CD4-positive, alpha-beta T cell treated with Interleukin-10 for 1 hour (primary cell): ENCODE measurements around the gene SRI.
A peak's percentile ranks its signal among the peaks of the same experiment; 100 is the strongest.
"Not testable (repeated sequence)": the region's sequence is repeated elsewhere in the genome, so short reads cannot be mapped to it uniquely, and the experiment has no call there.

Experiments used
- DNase-seq: peaks from one replicate; pipeline ENCODE4 v3.0.0-alpha.2; 2020

The SRI gene

GRCh38 chr7:88219781-88220747, at the start of gene SRI:
Gene SRI, minus strand, starts transcription at chr7:88220038. Its CDS starts 12 bp downstream, at chr7:88220026.
- DNase-seq, result peak; percentile 92

DNA sequence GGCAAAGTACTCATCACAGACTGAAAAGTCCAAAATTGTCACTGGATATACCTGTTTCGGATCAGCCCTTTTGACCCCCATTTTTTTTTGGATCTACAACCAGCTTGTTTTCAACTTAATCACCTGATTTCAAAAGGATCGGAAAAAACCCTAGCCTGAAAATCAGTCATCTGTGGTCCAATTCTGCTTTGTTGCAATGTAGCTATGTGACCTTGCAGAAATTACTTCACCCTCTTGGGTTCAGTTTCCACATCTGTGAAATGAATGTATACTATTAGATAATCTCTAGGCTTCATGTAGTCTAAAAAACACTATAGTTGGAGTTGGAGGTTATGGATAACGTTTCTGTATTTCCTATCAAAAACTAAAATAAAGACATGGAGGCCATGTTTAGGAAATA, 49.7 kb upstream of the SRI start:
- DNase-seq, result no peak

DNA sequence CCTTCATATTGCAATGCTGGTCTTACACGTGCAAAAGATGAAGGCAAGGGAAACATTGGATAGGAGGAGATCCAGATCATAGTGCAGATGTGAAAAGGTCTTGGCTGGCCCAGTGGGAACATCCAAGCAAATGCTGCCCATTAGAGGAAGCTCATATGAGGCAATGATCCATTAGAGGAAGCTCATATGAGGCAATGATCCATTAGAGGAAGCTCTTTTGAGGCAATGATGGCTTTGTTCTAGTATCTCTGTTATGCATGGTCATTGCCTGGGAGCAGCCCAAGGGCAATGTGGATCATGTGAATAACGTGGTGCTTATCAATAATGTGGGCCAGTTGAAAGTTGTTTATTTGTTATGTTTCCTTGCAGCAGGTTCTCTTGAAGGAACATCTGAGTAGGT, 49.0 kb upstream of the SRI start:
- no peak for DNase-seq

GRCh38 chr7:88268051-88268450, 48.2 kb upstream of the SRI start:
- DNase-seq, result no peak

DNA sequence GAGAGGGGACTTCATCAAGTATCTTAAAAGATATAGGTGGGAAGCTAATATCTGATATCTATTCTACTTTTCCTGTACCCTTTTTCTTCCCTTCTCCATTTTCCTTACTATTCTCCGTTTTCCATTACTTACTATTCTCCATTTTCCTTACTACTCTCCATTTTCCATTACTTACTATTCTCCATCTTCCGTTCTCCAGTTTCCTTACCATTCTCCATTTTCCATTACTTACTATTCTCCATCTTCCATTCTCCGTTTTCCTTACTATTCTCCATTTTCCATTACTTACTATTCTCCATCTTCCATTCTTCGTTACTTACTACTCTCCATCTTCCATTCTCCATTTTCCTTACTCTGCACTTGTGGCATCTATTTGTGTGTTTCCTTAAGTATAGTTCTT, 47.6 kb upstream of the SRI start:
- no peak for DNase-seq

GRCh38 chr7:88264987-88265386, 45.1 kb upstream of the SRI start:
- DNase-seq, result not testable (repeated sequence)

DNA sequence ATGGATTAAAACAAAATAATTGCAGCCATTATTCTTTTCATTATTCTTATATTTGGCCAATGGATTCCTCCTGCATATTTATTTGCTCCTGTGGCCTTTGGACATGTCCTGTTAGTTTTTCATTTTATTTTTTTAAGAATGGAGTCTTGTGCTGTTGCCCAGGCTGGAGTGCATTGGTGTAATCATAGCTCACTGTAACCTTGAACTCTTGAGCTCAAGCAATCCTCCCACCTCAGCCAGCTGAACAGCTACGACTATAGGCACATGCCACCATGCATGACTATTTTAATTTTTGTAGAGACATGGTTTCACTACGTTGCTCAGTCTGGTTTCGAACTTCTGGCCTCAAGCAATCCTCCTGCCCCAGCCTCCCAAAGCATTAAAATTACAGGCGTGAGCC, 42.7 kb upstream of the SRI start:
- no peak for DNase-seq

- DNase-seq, result no peak
These were observed 40.9 kb upstream of the SRI start for GRCh38 chr7:88260719-88261118.

GRCh38 chr7:88259656-88260380, 40.0 kb upstream of the SRI start:
- no peak for DNase-seq

DNA sequence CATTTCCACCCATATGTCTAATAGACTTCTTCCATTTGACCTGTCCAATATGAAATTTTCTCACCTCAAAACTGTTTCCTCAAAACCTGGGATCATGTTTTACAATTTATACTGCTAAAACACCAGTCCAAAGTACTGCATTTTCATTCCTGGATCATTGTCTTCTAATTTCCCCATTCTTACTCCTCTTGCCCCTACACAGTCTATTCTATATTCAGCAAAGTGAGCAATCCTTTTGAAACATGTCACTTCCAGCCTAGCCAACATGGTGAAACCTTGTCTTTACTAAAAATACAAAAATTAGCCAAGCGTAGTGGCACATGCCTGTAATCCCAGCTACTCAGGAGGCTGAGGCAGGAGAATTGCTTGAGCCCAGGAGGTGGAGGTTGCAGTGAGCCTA, 38.5 kb upstream of the SRI start:
- DNase-seq, result not testable (repeated sequence)

DNA sequence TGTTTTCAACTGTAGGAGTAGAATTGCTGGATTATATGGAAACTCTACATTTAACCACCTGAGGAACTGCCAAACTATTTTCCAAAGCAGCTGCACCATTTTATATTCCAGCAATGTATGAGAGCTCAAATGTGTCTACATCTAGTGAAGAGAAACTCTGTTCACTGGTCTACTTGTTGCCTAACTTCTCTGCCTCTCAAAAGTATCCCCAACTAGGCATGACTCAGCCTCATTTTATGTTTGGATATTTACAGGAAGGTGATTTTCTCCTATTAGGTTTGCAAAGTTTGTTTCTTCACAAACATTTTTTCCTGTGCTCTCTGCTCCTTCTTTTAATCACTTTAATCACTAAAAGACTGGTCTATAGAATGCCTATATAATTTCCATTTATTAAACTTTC, 37.1 kb upstream of the SRI start:
- DNase-seq, result no peak

GRCh38 chr7:88254721-88255424, 35.0 kb upstream of the SRI start:
- no peak for DNase-seq

DNA sequence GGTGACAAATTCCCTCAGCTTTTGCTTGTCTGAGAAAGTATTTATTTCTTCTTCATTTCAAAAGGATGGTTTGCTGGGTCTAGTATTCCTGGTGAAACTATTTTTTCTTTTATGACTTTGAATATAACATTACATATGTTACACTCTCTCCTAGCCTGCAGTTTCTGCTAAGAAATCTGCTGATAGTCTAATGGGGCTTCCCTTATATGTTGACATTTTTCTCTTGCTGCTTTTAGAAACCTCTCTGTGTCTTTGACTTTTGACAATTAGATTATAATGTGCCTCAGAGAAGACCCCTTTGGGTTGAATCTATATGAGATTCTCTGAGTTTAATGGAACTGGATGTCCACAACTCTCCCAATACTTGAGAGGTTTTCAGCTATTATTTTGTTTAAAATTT, 33.8 kb upstream of the SRI start:
- no peak for DNase-seq

- DNase-seq, result no peak
These were observed 24.4 kb upstream of the SRI start for GRCh38 chr7:88244258-88244657.

- peak; percentile 12 for DNase-seq
These were observed 23.6 kb upstream of the SRI start for GRCh38 chr7:88243345-88243909.

DNA sequence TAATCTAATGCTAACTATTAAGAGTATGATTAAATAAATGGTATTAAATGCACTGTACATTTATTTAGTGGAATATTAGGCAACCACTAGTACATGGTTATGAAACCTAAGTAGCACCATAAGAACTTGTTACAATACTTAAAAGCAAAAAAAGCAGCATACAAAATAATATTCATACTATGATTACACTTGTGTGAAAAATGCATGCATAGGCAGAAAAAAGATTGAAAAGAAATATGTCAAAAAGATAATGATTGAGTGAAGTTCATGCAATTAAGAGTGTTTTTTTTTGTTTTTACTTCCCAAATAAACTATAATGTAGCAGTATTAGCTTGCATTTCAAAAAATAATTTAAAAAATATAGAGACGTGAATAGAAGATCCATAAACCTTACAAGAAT, 20.0 kb upstream of the SRI start:
- no peak for DNase-seq

GRCh38 chr7:88233828-88234227, 14.0 kb upstream of the SRI start:
- no peak for DNase-seq

DNA sequence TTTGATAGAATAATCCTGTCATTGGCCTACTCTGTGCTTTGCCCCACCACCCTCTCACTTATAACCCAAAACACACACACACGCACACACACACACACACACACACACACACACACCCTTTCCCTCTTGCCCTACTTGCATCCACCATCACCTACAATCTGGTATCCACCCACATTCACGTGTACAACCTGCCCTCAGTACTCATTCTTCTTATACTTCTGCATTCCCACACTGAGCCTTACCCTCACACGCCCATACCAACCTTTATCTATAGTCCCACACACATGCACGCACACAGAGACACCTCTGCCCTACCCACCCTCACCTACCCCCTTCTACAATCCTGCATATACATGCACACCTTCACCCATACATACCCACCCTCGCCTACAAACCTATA, 10.8 kb upstream of the SRI start:
- DNase-seq, result no peak

- no peak for DNase-seq
These were observed 9.6 kb upstream of the SRI start for GRCh38 chr7:88229302-88229995.

- no peak for DNase-seq
These were observed 7.2 kb upstream of the SRI start for GRCh38 chr7:88226886-88227516.

- no peak for DNase-seq
These were observed 6.4 kb upstream of the SRI start for GRCh38 chr7:88226201-88226600.
